WTC11 (cell line): ENCODE results near the gene BBS2. TPM values are rescaled to one million over a fixed set of nuclear protein-coding genes. Genes with fewer than 3 reads are reported as not detected.

Experiments
- ATAC-seq: fragments of 200-7000 bp; cut with Tn5 transposase; 2 replicates; pipeline ENCODE4 v1.10.0; 2021; ENCODE audit warnings: mild to moderate bottlenecking, moderate library complexity
- CTCF ChIA-PET: fragments of 300-600 bp; sonication (Branson Sonifier 250); formaldehyde crosslinking; loops from one replicate; lab custom pipeline; 2021; ENCODE audit warnings: antibody characterized with exemption; lab: Charles Lee
- POLR2A ChIA-PET: fragments of 350-600 bp; sonication (Branson Sonifier 250); formaldehyde crosslinking; loops from one replicate; lab custom pipeline; 2021; ENCODE audit warnings: antibody characterized with exemption; lab: Charles Lee
- DNase-seq: peaks from one replicate; pipeline ENCODE4 v3.0.0; 2021; ENCODE audit warnings: low spot score
- H3K27ac Mint-ChIP-seq: 2 replicates; pipeline ENCODE4 v1.8.0; 2021; ENCODE audit warnings: mixed read lengths
- H3K27me3 Mint-ChIP-seq: 2 replicates; pipeline ENCODE4 v1.8.0; 2021; ENCODE audit warnings: low read depth, mild to moderate bottlenecking, moderate library complexity, mixed read lengths
- H3K36me3 Mint-ChIP-seq: 2 replicates; pipeline ENCODE4 v1.8.0; 2021; ENCODE audit warnings: mixed read lengths
- H3K4me1 Mint-ChIP-seq: 2 replicates; pipeline ENCODE4 v1.8.0; 2022; ENCODE audit warnings: mixed read lengths
- H3K4me3 Mint-ChIP-seq: 2 replicates; pipeline ENCODE4 v1.8.0; 2021; ENCODE audit warnings: mild to moderate bottlenecking, moderate library complexity, mixed read lengths
- H3K9me3 Mint-ChIP-seq: 2 replicates; pipeline ENCODE4 v1.8.0; 2021; ENCODE audit warnings: mixed read lengths
- AR ChIP-seq: fragments of 250-450 bp; sonication (Bioruptor Pico); IDR thresholded peaks from 2 replicates; pipeline ENCODE4 v1.9.0; 2021; ENCODE audit warnings: mild to moderate bottlenecking
- ATF1 ChIP-seq: sonication (generic); formaldehyde crosslinking; IDR thresholded peaks from 2 replicates; pipeline ENCODE4 v1.8.1; 2023; ENCODE audit warnings: mild to moderate bottlenecking, moderate library complexity, missing genetic modification reagents
- ATF2 ChIP-seq: sonication (generic); formaldehyde crosslinking; IDR thresholded peaks from 2 replicates; pipeline ENCODE4 v1.8.1; 2022; ENCODE audit warnings: low read depth, missing genetic modification reagents, borderline replicate concordance
- ATF6 ChIP-seq: sonication (generic); formaldehyde crosslinking; IDR thresholded peaks from 2 replicates; pipeline ENCODE4 v1.8.1; 2023; ENCODE audit warnings: mild to moderate bottlenecking, missing genetic modification reagents
- ETV6 ChIP-seq: sonication (generic); formaldehyde crosslinking; IDR thresholded peaks from 2 replicates; pipeline ENCODE4 v1.8.1; 2022; ENCODE audit warnings: mild to moderate bottlenecking, missing genetic modification reagents
- FOXJ3 ChIP-seq: sonication (generic); formaldehyde crosslinking; IDR thresholded peaks from 2 replicates; pipeline ENCODE4 v1.9.0; 2021; ENCODE audit warnings: missing genetic modification reagents, mild to moderate bottlenecking, borderline replicate concordance
- GABPB1 ChIP-seq: sonication (generic); formaldehyde crosslinking; IDR thresholded peaks from 2 replicates; pipeline ENCODE4 v1.8.1; 2023; ENCODE audit warnings: mild to moderate bottlenecking, missing genetic modification reagents
- GTF2I ChIP-seq: fragments of 250-450 bp; sonication (Bioruptor Pico); conservative IDR thresholded peaks from 2 replicates; pipeline ENCODE4 v1.4.0; 2021; ENCODE audit warnings: mild to moderate bottlenecking
- HMGXB4 ChIP-seq: sonication (generic); formaldehyde crosslinking; IDR thresholded peaks from 2 replicates; pipeline ENCODE4 v1.8.1; 2023; ENCODE audit warnings: mild to moderate bottlenecking, moderate library complexity, missing genetic modification reagents
- MXD4 ChIP-seq: fragments of 250-450 bp; sonication (Bioruptor Pico); IDR thresholded peaks from 2 replicates; pipeline ENCODE4 v1.8.0; 2021; ENCODE audit warnings: mild to moderate bottlenecking, moderate library complexity, borderline replicate concordance
- NFATC4 ChIP-seq: fragments of 250-450 bp; sonication (Bioruptor Pico); IDR thresholded peaks from 2 replicates; pipeline ENCODE4 v1.9.0; 2021; ENCODE audit warnings: mild to moderate bottlenecking
- NFE2L1 ChIP-seq: sonication (generic); formaldehyde crosslinking; IDR thresholded peaks from 2 replicates; pipeline ENCODE4 v1.8.1; 2023; ENCODE audit warnings: missing genetic modification reagents
- NFYB ChIP-seq: sonication (generic); formaldehyde crosslinking; conservative IDR thresholded peaks from 2 replicates; pipeline ENCODE4 v1.8.0; 2022; ENCODE audit warnings: low read depth, missing genetic modification reagents
- PREB ChIP-seq: sonication (generic); formaldehyde crosslinking; IDR thresholded peaks from 2 replicates; pipeline ENCODE4 v1.8.1; 2022; ENCODE audit warnings: mild to moderate bottlenecking, missing genetic modification reagents, moderate library complexity, borderline replicate concordance
- PRRX2 ChIP-seq: fragments of 250-450 bp; sonication (Bioruptor Pico); IDR thresholded peaks from 2 replicates; pipeline ENCODE4 v1.8.0; 2021; ENCODE audit warnings: mild to moderate bottlenecking
- RELA ChIP-seq: sonication (generic); formaldehyde crosslinking; IDR thresholded peaks from 2 replicates; pipeline ENCODE4 v1.8.1; 2022; ENCODE audit warnings: missing genetic modification reagents, mild to moderate bottlenecking, borderline replicate concordance
- SP1 ChIP-seq: sonication (generic); formaldehyde crosslinking; conservative IDR thresholded peaks from 2 replicates; pipeline ENCODE4 v1.8.1; 2022; ENCODE audit warnings: missing genetic modification reagents
- TEAD4 ChIP-seq: sonication (generic); formaldehyde crosslinking; IDR thresholded peaks from 2 replicates; pipeline ENCODE4 v1.8.0; 2022; ENCODE audit warnings: mild to moderate bottlenecking, missing genetic modification reagents
- ZNF138 ChIP-seq: sonication (generic); formaldehyde crosslinking; conservative IDR thresholded peaks from 2 replicates; pipeline ENCODE4 v1.8.1; 2022; ENCODE audit warnings: mild to moderate bottlenecking, moderate library complexity, missing genetic modification reagents
- ZNF416 ChIP-seq: fragments of 250-450 bp; sonication (Bioruptor Pico); IDR thresholded peaks from 2 replicates; pipeline ENCODE4 v1.9.0; 2021; ENCODE audit warnings: mild to moderate bottlenecking, inconsistent platforms
- ZNF512 ChIP-seq: sonication (generic); formaldehyde crosslinking; IDR thresholded peaks from 2 replicates; pipeline ENCODE4 v1.8.1; 2022; ENCODE audit warnings: missing genetic modification reagents, borderline replicate concordance
- total RNA-seq: library from RNA; stranded (reverse); gene quantifications from 3 replicates; pipeline ENCODE4 v1.2.3, GENCODE V29; 2021

Gene BBS2
- total RNA-seq, 1 experiment from 2014 or later = 19.1 TPM

- CTCF ChIA-PET = interaction anchor here (0.9 to 1.4 kb wide), 8 partner anchors 8 to 149 kb away, joined by 3 to 13 read pairs (median 4); no protein-coding TSS in a partner anchor
- Mint-ChIP-seq H3K9me3 (no peaks in the 10 kb centered on the region), H3K27ac (peak overlapping the region; percentile 95), H3K4me3 (peak overlapping the region; percentile 97), H3K27me3 (no peaks in the 10 kb centered on the region), H3K36me3 (peaks cover 38% of the 10 kb centered on the region), H3K4me1 (peaks cover 20% of the 10 kb centered on the region)
- POLR2A ChIA-PET = interaction anchor here (1.0 to 1.8 kb wide), 4 partner anchors 9 to 250 kb away, joined by 3 to 6 read pairs (median 4); no protein-coding TSS in a partner anchor
- TF ChIP-seq GTF2I (CRISPR knock-in tag) = peak; percentile 67
- no peak for TF ChIP-seq ZNF138 (CRISPR knock-in tag)
- TF ChIP-seq PRRX2 = no peak
- no peak for TF ChIP-seq PREB (CRISPR knock-in tag)
- no peak for TF ChIP-seq ZNF512 (CRISPR knock-in tag)
- no peak for TF ChIP-seq NFE2L1 (CRISPR knock-in tag)
- TF ChIP-seq NFATC4 (CRISPR knock-in tag) = no peak
- TF ChIP-seq ZNF416 (CRISPR knock-in tag) = no peak
- TF ChIP-seq ATF2 = no peak
- TF ChIP-seq ATF1 (CRISPR knock-in tag) = no peak
- 0 out of 2 replicates have a peak, but pooled peaks have one; percentile 21 for TF ChIP-seq HMGXB4 (CRISPR knock-in tag)
- peak; percentile 65 for TF ChIP-seq GABPB1 (CRISPR knock-in tag)
- TF ChIP-seq TEAD4 (CRISPR knock-in tag) = no peak
- ATAC-seq (peak; percentile 58), DNase-seq (no peak)
Observed at GRCh38 chr16:56451753-56452689, 67.8 kb downstream of the BBS2 start.

GRCh38 chr16:56450986-56451752 lies 68.7 kb downstream of the BBS2 start, which contains the start of the genes NUDT21 and OGFOD1:
TSS of gene NUDT21 (minus strand) at chr16:56451332. CDS start at chr16:56451202, 130 bp downstream.
TSS of gene OGFOD1 (plus strand) at chr16:56451554. CDS start at chr16:56451613, 59 bp downstream.
- ChIA-PET CTCF (interaction anchor here (0.6 to 1.4 kb wide), 9 partner anchors 9 to 277 kb away, joined by 3 to 13 read pairs (median 4); no protein-coding TSS in a partner anchor), POLR2A (interaction anchor here (0.6 to 1.8 kb wide), 5 partner anchors 8 to 250 kb away, joined by 3 to 6 read pairs (median 5); no protein-coding TSS in a partner anchor)
- H3K4me3 Mint-ChIP-seq = peak within 1 kb of the TSS; percentile 97
- H3K9me3 Mint-ChIP-seq = no peaks in the 10 kb centered on the region
- peaks cover 37% of the 10 kb centered on the region for H3K36me3 Mint-ChIP-seq
- no peaks in the 10 kb centered on the region for H3K27me3 Mint-ChIP-seq
- peaks cover 20% of the 10 kb centered on the region for H3K4me1 Mint-ChIP-seq
- peak; percentile 99 for ATAC-seq
- peak; percentile 92 for DNase-seq
- H3K27ac Mint-ChIP-seq = peak within 1 kb of the TSS; percentile 95
- TF ChIP-seq NFYB (peak; percentile 88), NFE2L1 (CRISPR knock-in tag) (no peak), FOXJ3 (CRISPR knock-in tag) (no peak), PRRX2 (no peak), AR (CRISPR knock-in tag) (no peak), MXD4 (CRISPR knock-in tag) (no peak), ETV6 (0 out of 2 replicates have a peak, but pooled peaks have one; percentile 17), SP1 (CRISPR knock-in tag) (peak; percentile 74), GTF2I (CRISPR knock-in tag) (no peak), ATF6 (CRISPR knock-in tag) (no peak), RELA (CRISPR knock-in tag) (no peak)
